Neuronal stem cell (in vitro differentiated cells): ENCODE results near the gene CHTF18.

Experiments used
- DNase-seq: peaks from one replicate; pipeline ENCODE4 v3.0.0-alpha.2; 2013; ENCODE audit warnings: low spot score
- H2AFZ ChIP-seq: one replicate; pipeline ENCODE4 v1.6.1; 2013; ENCODE audit warnings: mild to moderate bottlenecking, low read length, inconsistent platforms
- H2AK5ac ChIP-seq: 2 replicates; pipeline ENCODE4 v1.6.1; 2013; ENCODE audit warnings: low read depth, mild to moderate bottlenecking, inconsistent platforms, low read length, moderate library complexity, mixed read lengths
- H2BK120ac ChIP-seq: 2 replicates; pipeline ENCODE4 v1.6.1; 2013; ENCODE audit warnings: low read depth, mild to moderate bottlenecking, inconsistent platforms, low read length, moderate library complexity, mixed read lengths
- H2BK12ac ChIP-seq: one replicate; pipeline ENCODE4 v1.6.1; 2013; ENCODE audit warnings: low read length, inconsistent platforms
- H2BK15ac ChIP-seq: 2 replicates; pipeline ENCODE4 v1.6.1; 2013; ENCODE audit warnings: mild to moderate bottlenecking, low read length, inconsistent platforms, mixed read lengths
- H2BK5ac ChIP-seq: one replicate; pipeline ENCODE4 v1.6.1; 2013; ENCODE audit warnings: inconsistent platforms, mild to moderate bottlenecking, low read length, moderate library complexity
- H3K14ac ChIP-seq: one replicate; pipeline ENCODE4 v1.6.1; 2013; ENCODE audit warnings: low read length, inconsistent platforms
- H3K18ac ChIP-seq: 2 replicates; pipeline ENCODE4 v1.6.1; 2013; ENCODE audit warnings: low read length, inconsistent platforms
- H3K23ac ChIP-seq: 2 replicates; pipeline ENCODE4 v1.6.1; 2013; ENCODE audit warnings: low read depth, mild to moderate bottlenecking, mixed read lengths, low read length, inconsistent platforms; ENCODE audit not compliant: poor library complexity
- H3K27ac ChIP-seq: replicated peaks from 3 replicates; pipeline ENCODE4 v1.5.1; 2013; ENCODE audit warnings: low read length, inconsistent platforms
- H3K27me3 ChIP-seq, 3 experiments: 2 replicates each; pipeline ENCODE4 v1.6.1; 2013; ENCODE audit warnings: low read length in 3 of 3, mild to moderate bottlenecking in 2 of 3, inconsistent platforms in 1 of 3, low read depth in 1 of 3, mixed read lengths in 1 of 3, moderate library complexity in 1 of 3; ENCODE audit not compliant: control insufficient read depth in 3 of 3, insufficient read depth in 3 of 3
- H3K36me3 ChIP-seq, 2 donors: replicated peaks in 1 of 2; 2 replicates each; pipeline ENCODE4 v1.6.1; 2013; ENCODE audit warnings: low read length in 2 of 2; ENCODE audit not compliant: control insufficient read depth in 2 of 2, insufficient read depth in 2 of 2
- H3K4ac ChIP-seq: 2 replicates; pipeline ENCODE4 v1.6.1; 2013; ENCODE audit warnings: inconsistent platforms, mild to moderate bottlenecking, low read length, moderate library complexity
- H3K4me1 ChIP-seq, 2 donors: 1 replicate in 1 of 2; 2 replicates in 1 of 2; pipeline ENCODE4 v1.6.1; 2013; ENCODE audit warnings: low read length in 2 of 2, low read depth in 1 of 2; ENCODE audit not compliant: control insufficient read depth in 2 of 2, insufficient read depth in 1 of 2
- H3K4me2 ChIP-seq: one replicate; pipeline ENCODE4 v1.6.1; 2013; ENCODE audit warnings: mild to moderate bottlenecking, low read length, inconsistent platforms; ENCODE audit not compliant: insufficient read depth, poor library complexity, severe bottlenecking
- H3K4me3 ChIP-seq, 2 donors: 2 replicates each; pipeline ENCODE4 v1.5.1; 2013; ENCODE audit warnings: low read length in 2 of 2, mild to moderate bottlenecking in 2 of 2, inconsistent platforms in 1 of 2, moderate library complexity in 1 of 2
- H3K79me1 ChIP-seq: one replicate; pipeline ENCODE4 v1.6.1; 2013; ENCODE audit warnings: low read depth, mild to moderate bottlenecking, inconsistent platforms, low read length, moderate library complexity
- H3K9ac ChIP-seq: one replicate; pipeline ENCODE4 v1.6.1; 2013; ENCODE audit warnings: mild to moderate bottlenecking, low read depth, low read length, inconsistent platforms; ENCODE audit not compliant: poor library complexity
- H3K9me3 ChIP-seq, 2 donors: replicated peaks in 1 of 2; 2 replicates each; pipeline versions ENCODE3 to v1.6.1; 2013; ENCODE audit warnings: low read length in 2 of 2, mild to moderate bottlenecking in 2 of 2, inconsistent platforms in 1 of 2, low read depth in 1 of 2, mixed read lengths in 1 of 2, moderate library complexity in 1 of 2; ENCODE audit not compliant: control insufficient read depth in 2 of 2, insufficient read depth in 1 of 2
- H4K8ac ChIP-seq: one replicate; pipeline ENCODE4 v1.6.1; 2013; ENCODE audit warnings: low read depth, mild to moderate bottlenecking, inconsistent platforms, low read length, moderate library complexity
- H4K91ac ChIP-seq: one replicate; pipeline ENCODE4 v1.6.1; 2013; ENCODE audit warnings: low read length, low read depth, mild to moderate bottlenecking, inconsistent platforms; ENCODE audit not compliant: poor library complexity
- WGBS, 2 donors: extraction: QIAGEN DNeasy Blood & Tissue Kit; methylation state at CpG; one replicate each; pipeline ENCODE4 v1.1.7; 2013; ENCODE audit warnings: missing lambda C conversion rate in 2 of 2, mixed read lengths in 1 of 2; ENCODE audit not compliant: insufficient read length in 2 of 2, insufficient replicate concordance in 1 of 2; ENCODE audit errors: extremely low coverage in 2 of 2; 5-methylcytosine and 5-hydroxymethylcytosine counted together

The CHTF18 gene

DNA sequence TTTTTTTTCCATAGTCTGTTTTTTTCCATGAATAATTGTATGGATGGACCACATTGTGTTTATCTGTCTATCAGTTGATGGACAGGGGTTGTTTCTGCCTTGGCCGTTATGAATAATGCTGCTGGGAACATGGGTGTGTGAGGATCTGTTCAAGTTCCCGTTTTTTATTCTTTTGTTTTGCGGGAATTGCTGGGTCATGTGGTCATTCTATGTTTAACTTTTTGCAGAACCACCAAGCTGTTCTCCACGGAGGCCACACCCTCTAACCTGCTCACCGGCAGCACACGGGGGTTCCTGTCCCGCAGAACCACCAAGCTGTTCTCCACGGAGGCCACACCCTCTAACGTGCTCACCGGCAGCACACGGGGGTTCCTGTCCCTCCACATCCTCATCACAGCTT, 33.8 kb upstream of the CHTF18 start:
- Histone ChIP-seq H3K9ac (no peak overlapping the region), H3K4me2 (no peak overlapping the region), H3K36me3 (no peaks in the 10 kb centered on the region), H3K79me1 (no peaks in the 10 kb centered on the region), H4K8ac (no peak overlapping the region), H4K91ac (no peak overlapping the region), H2AFZ (no peak overlapping the region), H3K18ac (no peak overlapping the region), H3K14ac (no peak overlapping the region), H2AK5ac (no peak overlapping the region), H3K4me1 (peaks cover 20 to 30% of the 10 kb centered on the region in 2 donors), H2BK12ac (no peak overlapping the region), H2BK5ac (no peak overlapping the region), H3K4me3 (no peak overlapping the region), H3K27ac (no peak overlapping the region), H3K23ac (no peak overlapping the region), H3K27me3 (no peaks in the 10 kb centered on the region), H2BK15ac (no peak overlapping the region), H3K4ac (no peak overlapping the region), H3K9me3 (peaks cover 3 to 10% of the 10 kb centered on the region in 2 donors), H2BK120ac (no peak overlapping the region)
- no CpG with 5 or more reads among the region's 11 CpGs for WGBS, 2 donors
- DNase-seq: no peak

DNA sequence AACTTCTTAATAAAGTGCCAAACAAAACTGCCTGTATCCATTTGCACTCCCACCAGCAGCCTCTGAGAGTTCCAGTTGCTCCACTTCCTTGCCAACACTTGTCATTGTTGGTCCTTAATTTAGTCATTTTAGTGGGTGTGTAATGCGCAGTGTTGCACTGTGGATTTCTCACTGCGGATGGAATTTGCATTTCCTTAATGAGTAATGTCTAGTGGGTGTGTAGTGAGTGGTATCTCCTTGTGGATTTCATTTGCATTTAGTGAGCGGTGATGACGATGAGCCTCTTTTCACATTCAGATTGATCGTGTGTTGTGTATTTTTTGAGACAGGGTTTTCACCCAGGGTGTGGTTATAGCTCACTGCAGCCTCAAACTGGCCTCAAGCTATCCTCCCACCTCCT, 32.0 kb upstream of the CHTF18 start:
- Histone ChIP-seq H4K91ac (no peak overlapping the region), H3K9ac (no peak overlapping the region), H3K4ac (no peak overlapping the region), H2BK15ac (no peak overlapping the region), H2AFZ (no peak overlapping the region), H3K27me3 (peaks cover 0 to 8% (median 0%) of the 10 kb centered on the region in 3 experiments), H3K79me1 (no peaks in the 10 kb centered on the region), H3K23ac (no peak overlapping the region), H2BK120ac (no peak overlapping the region), H2AK5ac (no peak overlapping the region), H3K14ac (no peak overlapping the region), H3K4me1 (peaks cover 22 to 27% of the 10 kb centered on the region in 2 donors), H3K9me3 (peaks cover 3 to 10% of the 10 kb centered on the region in 2 donors), H3K27ac (no peak overlapping the region), H4K8ac (no peak overlapping the region), H3K4me3 (no peak overlapping the region), H3K36me3 (no peaks in the 10 kb centered on the region), H3K4me2 (no peak overlapping the region), H3K18ac (no peak overlapping the region), H2BK12ac (no peak overlapping the region), H2BK5ac (no peak overlapping the region)
- no peak for DNase-seq
- no CpG with 5 or more reads among the region's 5 CpGs for WGBS, 2 donors

DNA sequence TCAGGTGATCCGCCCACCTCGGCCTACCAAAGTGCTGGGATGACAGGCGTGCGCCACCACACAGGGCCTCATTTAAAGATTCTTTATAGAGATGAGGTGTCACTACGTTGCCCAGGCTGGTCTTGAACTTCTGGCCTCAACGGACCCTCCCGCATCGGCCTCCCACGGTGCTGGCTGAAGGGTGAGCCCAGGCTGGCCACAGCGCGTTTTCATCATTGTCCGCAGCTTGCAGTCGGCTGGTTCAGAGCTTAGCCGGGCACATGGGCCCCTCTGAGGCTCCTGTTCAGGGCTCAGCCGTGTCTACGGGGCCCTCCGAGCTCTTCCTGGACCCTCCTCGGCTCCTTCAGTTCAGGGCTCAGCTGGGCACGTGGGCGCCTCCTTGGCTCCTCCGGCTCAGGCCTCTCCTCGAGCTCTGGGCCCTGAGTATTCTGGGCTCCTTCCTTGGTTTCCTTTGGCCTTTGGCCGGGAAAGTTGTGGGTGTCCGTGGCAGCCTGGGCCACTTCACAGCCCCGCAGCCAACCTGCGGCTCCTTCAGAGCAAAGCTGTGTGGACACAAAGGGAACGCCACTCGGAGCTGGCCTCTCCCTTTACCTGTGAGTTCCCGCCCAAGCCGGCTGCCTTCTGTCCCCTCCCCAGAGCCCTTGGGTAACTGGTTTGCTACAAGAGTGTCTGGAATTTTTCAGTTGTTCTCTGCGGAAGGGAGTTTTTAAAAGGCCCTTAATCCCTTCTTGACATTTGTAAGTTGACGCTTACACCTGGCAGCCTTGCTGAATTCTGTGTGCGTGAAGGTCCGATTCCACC, 29.1 kb upstream of the CHTF18 start:
- peak overlapping the region; percentile 89 for H2BK120ac ChIP-seq
- H3K9me3 ChIP-seq: peaks cover 3 to 10% of the 10 kb centered on the region in 2 donors
- H3K9ac ChIP-seq: no peak overlapping the region
- H3K18ac ChIP-seq: peak overlapping the region; percentile 94
- H2BK12ac ChIP-seq: no peak overlapping the region
- H3K4me1 ChIP-seq: peaks cover 11 to 12% of the 10 kb centered on the region in 2 donors
- no peak overlapping the region for H2AFZ ChIP-seq
- peak overlapping the region; percentile 20 for H2BK15ac ChIP-seq
- no peak overlapping the region for H4K91ac ChIP-seq
- no peak overlapping the region for H3K4me3 ChIP-seq
- H3K23ac ChIP-seq: no peak overlapping the region
- no peak overlapping the region for H3K27ac ChIP-seq
- no peak overlapping the region for H4K8ac ChIP-seq
- no peak overlapping the region for H3K4ac ChIP-seq
- H2AK5ac ChIP-seq: peak overlapping the region; percentile 91
- H3K79me1 ChIP-seq: peaks cover 2% of the 10 kb centered on the region
- H3K14ac ChIP-seq: no peak overlapping the region
- H3K36me3 ChIP-seq: no peaks in the 10 kb centered on the region
- no peak for DNase-seq
- no peak overlapping the region for H2BK5ac ChIP-seq
- no peak overlapping the region for H3K4me2 ChIP-seq
- peaks cover 0 to 15% (median 0%) of the 10 kb centered on the region in 3 experiments for H3K27me3 ChIP-seq
- WGBS, 2 donors: no CpG with 5 or more reads among the region's 34 CpGs

DNA sequence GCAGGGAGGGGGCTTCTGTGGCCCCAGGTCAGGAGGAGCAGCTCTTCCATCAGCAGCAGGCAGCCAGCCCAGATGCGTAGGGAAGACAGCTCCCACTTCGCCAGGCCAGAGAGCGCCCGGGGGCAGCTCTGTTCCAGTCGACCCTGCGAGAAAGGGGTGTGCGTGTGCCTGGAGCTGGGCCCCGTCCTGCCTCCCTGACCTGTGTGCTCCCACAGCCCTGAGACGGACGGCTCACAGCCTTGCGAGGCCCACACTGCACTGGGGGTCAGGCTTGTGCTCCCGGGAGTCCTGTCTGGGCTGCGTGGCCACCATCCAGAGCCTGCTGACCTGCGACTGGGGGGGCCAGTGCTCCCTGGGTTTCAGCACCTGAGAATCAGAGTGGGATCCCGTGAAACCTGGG, 28.4 kb upstream of the CHTF18 start:
- Histone ChIP-seq H3K4ac (peak overlapping the region; percentile 95), H2BK15ac (peak overlapping the region; percentile 99), H2BK12ac (peak overlapping the region; percentile 98), H4K91ac (no peak overlapping the region), H3K9me3 (peaks cover 3 to 10% of the 10 kb centered on the region in 2 donors), H3K79me1 (peaks cover 2% of the 10 kb centered on the region), H3K23ac (peak overlapping the region; percentile 44), H2BK120ac (peak overlapping the region; percentile 89), H3K36me3 (no peaks in the 10 kb centered on the region), H3K9ac (peak overlapping the region; percentile 50), H3K27ac (no peak overlapping the region), H2AK5ac (peak overlapping the region; percentile 91), H4K8ac (no peak overlapping the region), H2BK5ac (peak overlapping the region; percentile 66), H3K4me3 (no peak overlapping the region), H3K14ac (peak overlapping the region; percentile 63), H3K4me2 (no peak overlapping the region), H2AFZ (peak overlapping the region; percentile 61), H3K4me1 (peaks cover 11 to 12% of the 10 kb centered on the region in 2 donors), H3K27me3 (peaks cover 0 to 15% (median 0%) of the 10 kb centered on the region in 3 experiments), H3K18ac (peak overlapping the region; percentile 94)
- no peak for DNase-seq
- WGBS, 2 donors: no CpG with 5 or more reads among the region's 15 CpGs
